HepG2 (cell line): Measurements from ENCODE around the gene SPATA33. TPM values are rescaled to one million over a fixed set of nuclear protein-coding genes. Genes with fewer than 3 reads are reported as not detected.

ENCODE experiments used
- CCAR2 ChIP-seq: fragments of 200-400 bp; formaldehyde crosslinking; optimal IDR thresholded peaks from 2 replicates; pipeline ENCODE3; 2018; ENCODE audit warnings: low read depth, mild to moderate bottlenecking, low read length, moderate library complexity
- ETV5 ChIP-seq: IDR thresholded peaks from 2 replicates; pipeline ENCODE4 v1.6.1; 2018; ENCODE audit warnings: missing biosample characterization, missing genetic modification reagents, inconsistent platforms, borderline replicate concordance
- FOXA1 ChIP-seq, 2 experiments: fragments of 450-650 bp in 1 of 2; sonication (generic) in 1 of 2; formaldehyde crosslinking in 1 of 2; IDR thresholded peaks; 2 replicates each; pipeline versions ENCODE4 v1.4.0 to v1.6.1; 2016 to 2020; ENCODE audit warnings: missing genetic modification reagents in 1 of 2
- MED13 ChIP-seq: sonication (generic); formaldehyde crosslinking; IDR thresholded peaks from 2 replicates; pipeline ENCODE4 v1.5.0; 2020; ENCODE audit warnings: missing genetic modification reagents
- MTF1 ChIP-seq: sonication (generic); formaldehyde crosslinking; IDR thresholded peaks from 2 replicates; pipeline ENCODE4 v1.5.0; 2020; ENCODE audit warnings: missing genetic modification reagents
- NR3C1 ChIP-seq: sonication (generic); formaldehyde crosslinking; IDR thresholded peaks from 2 replicates; pipeline ENCODE4 v1.4.0; 2020; ENCODE audit warnings: missing genetic modification reagents
- TCF7L2 ChIP-seq: IDR thresholded peaks from 2 replicates; pipeline ENCODE4 v1.6.1; 2011; ENCODE audit warnings: mild to moderate bottlenecking, low read depth, low read length, moderate library complexity
- TEAD2 ChIP-seq: sonication (generic); formaldehyde crosslinking; IDR thresholded peaks from 2 replicates; pipeline ENCODE4 v1.9.0; 2021; ENCODE audit warnings: missing genetic modification reagents
- ZFP36L2 ChIP-seq: sonication (generic); formaldehyde crosslinking; IDR thresholded peaks from 2 replicates; pipeline ENCODE4 v1.4.0; 2020; ENCODE audit warnings: missing genetic modification reagents
- ZNF224 ChIP-seq: sonication (generic); formaldehyde crosslinking; IDR thresholded peaks from 2 replicates; pipeline ENCODE4 v1.5.0; 2020; ENCODE audit warnings: mild to moderate bottlenecking, missing genetic modification reagents
- ZNF3 ChIP-seq: IDR thresholded peaks from 2 replicates; pipeline ENCODE4 v1.7.0; 2017; ENCODE audit warnings: inconsistent platforms
- ZNF543 ChIP-seq: sonication (generic); formaldehyde crosslinking; IDR thresholded peaks from 2 replicates; pipeline ENCODE4 v1.4.0; 2020; ENCODE audit warnings: mild to moderate bottlenecking, missing genetic modification reagents
- ZNF598 ChIP-seq: sonication (generic); formaldehyde crosslinking; IDR thresholded peaks from 2 replicates; pipeline ENCODE4 v1.5.1; 2020; ENCODE audit warnings: mild to moderate bottlenecking, missing genetic modification reagents, borderline replicate concordance
- ZNF747 ChIP-seq: sonication (generic); formaldehyde crosslinking; IDR thresholded peaks from 2 replicates; pipeline ENCODE4 v1.8.1; 2023; ENCODE audit warnings: missing genetic modification reagents, mild to moderate bottlenecking, borderline replicate concordance
- ZNF83 ChIP-seq: sonication (generic); formaldehyde crosslinking; IDR thresholded peaks from 2 replicates; pipeline ENCODE4 v1.4.0; 2020; ENCODE audit warnings: missing genetic modification reagents, mild to moderate bottlenecking, borderline replicate concordance
- ZSCAN30 ChIP-seq: sonication (generic); formaldehyde crosslinking; IDR thresholded peaks from 2 replicates; pipeline ENCODE4 v1.5.0; 2020; ENCODE audit warnings: mild to moderate bottlenecking, missing genetic modification reagents
- polyA plus RNA-seq, 8 experiments: library from polyadenylated mRNA; depleted of rRNA in 3 of 8; stranded (reverse) in 7 of 8; unstranded in 1 of 8; fragments of >200 nt; fragmentation: Illumina TruSeq in 4 of 8; extraction: Trizol in 4 of 8; gene quantifications; 2 replicates each; pipeline versions ENCODE4 v1.2.1 to v1.2.3, GENCODE V29; 2011 to 2016; ENCODE audit warnings: low read depth in 4 of 8, missing spikeins in 1 of 8, mixed read lengths in 1 of 8; ENCODE audit not compliant: insufficient read depth in 1 of 8
- total RNA-seq, 5 experiments: library from RNA; depleted of rRNA; stranded (reverse); fragments of >200 nt; fragmentation: Illumina TruSeq; extraction: Trizol; gene quantifications; 2 replicates each; pipeline ENCODE4 v1.2.3, GENCODE V29; 2016; ENCODE audit warnings: low read depth in 1 of 5
- TF ChIP-seq, protein P1 (sequence below): sonication (generic); formaldehyde crosslinking; IDR thresholded peaks from 2 replicates; pipeline ENCODE4 v1.5.0; 2020; ENCODE audit warnings: mild to moderate bottlenecking, missing genetic modification reagents, borderline replicate concordance
- TF ChIP-seq, protein P2 (sequence below): sonication (generic); formaldehyde crosslinking; IDR thresholded peaks from 2 replicates; pipeline ENCODE4 v1.4.0; 2020; ENCODE audit warnings: missing genetic modification reagents, borderline replicate concordance
- TF ChIP-seq, protein P3 (sequence below): sonication (generic); IDR thresholded peaks from 2 replicates; pipeline ENCODE4 v1.6.1; 2016; ENCODE audit warnings: low read depth, borderline replicate concordance
- TF ChIP-seq, protein P4 (sequence below): sonication (generic); formaldehyde crosslinking; IDR thresholded peaks from 2 replicates; pipeline ENCODE4 v1.9.0; 2021; ENCODE audit warnings: missing genetic modification reagents, mild to moderate bottlenecking, borderline replicate concordance

Gene SPATA33
- total and polyA plus RNA-seq, 2 of the 13 experiments (the other 11 are each of a cell fraction or from before 2014, with no cell fraction given), result 5.7 to 11.0 TPM

DNA sequence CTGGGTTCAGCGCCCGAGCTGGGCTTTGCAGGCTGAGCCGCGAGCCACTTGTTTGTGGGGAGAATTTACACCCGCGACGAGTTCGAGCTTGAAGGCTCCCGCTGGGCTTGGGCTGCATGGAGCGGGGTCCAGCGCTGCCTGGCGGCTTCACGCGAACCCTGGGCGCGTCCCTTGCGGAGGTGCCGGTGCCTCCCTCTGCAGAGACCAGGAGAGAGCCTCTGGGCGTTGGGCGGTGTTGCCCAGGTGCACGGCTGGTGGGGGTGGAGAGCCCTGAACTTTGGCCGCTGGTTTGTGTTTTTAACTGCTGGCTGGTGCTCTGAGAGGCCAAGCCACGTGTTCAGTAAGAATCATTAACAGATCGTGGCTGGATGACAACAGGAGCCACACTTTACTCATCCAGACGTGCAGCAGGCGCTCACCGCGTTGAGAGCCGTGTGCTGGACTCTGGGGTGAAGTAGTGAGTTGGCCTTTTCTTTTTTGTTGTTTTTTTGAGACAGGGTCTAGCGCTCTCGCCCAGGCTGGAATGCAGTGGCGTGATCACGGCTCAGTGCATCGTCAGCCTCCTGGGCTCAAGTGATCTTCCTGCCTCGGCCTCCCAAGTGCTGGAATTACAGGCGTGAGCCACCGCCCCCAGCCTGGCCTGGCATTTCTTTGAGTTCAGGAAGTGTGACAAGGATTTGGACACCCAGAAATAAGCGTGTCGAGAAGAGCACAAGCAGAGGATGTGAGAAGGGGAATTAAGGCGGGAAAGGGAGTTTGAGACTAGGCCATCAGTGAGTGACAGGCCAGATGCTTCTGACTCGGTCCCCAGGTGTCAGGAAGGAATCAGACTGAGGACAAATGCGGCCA lies 29.7 kb downstream of the SPATA33 start (continued):
- TF ChIP-seq NR3C1 (CRISPR knock-in tag), result no peak
- TF ChIP-seq ZNF598, result peak; percentile 99
- TF ChIP-seq, protein P1, sequence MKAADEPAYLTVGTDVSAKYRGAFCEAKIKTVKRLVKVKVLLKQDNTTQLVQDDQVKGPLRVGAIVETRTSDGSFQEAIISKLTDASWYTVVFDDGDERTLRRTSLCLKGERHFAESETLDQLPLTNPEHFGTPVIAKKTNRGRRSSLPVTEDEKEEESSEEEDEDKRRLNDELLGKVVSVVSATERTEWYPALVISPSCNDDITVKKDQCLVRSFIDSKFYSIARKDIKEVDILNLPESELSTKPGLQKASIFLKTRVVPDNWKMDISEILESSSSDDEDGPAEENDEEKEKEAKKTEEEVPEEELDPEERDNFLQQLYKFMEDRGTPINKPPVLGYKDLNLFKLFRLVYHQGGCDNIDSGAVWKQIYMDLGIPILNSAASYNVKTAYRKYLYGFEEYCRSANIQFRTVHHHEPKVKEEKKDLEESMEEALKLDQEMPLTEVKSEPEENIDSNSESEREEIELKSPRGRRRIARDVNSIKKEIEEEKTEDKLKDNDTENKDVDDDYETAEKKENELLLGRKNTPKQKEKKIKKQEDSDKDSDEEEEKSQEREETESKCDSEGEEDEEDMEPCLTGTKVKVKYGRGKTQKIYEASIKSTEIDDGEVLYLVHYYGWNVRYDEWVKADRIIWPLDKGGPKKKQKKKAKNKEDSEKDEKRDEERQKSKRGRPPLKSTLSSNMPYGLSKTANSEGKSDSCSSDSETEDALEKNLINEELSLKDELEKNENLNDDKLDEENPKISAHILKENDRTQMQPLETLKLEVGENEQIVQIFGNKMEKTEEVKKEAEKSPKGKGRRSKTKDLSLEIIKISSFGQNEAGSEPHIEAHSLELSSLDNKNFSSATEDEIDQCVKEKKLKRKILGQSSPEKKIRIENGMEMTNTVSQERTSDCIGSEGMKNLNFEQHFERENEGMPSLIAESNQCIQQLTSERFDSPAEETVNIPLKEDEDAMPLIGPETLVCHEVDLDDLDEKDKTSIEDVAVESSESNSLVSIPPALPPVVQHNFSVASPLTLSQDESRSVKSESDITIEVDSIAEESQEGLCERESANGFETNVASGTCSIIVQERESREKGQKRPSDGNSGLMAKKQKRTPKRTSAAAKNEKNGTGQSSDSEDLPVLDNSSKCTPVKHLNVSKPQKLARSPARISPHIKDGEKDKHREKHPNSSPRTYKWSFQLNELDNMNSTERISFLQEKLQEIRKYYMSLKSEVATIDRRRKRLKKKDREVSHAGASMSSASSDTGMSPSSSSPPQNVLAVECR (CRISPR knock-in tag), result peak; percentile 97
- TF ChIP-seq ETV5 (CRISPR knock-in tag), result peak; percentile 70
- TF ChIP-seq ZSCAN30 (CRISPR knock-in tag), result peak; percentile 91
- peak; percentile 99 for TF ChIP-seq ZNF747 (CRISPR knock-in tag)
- TF ChIP-seq, protein P2, sequence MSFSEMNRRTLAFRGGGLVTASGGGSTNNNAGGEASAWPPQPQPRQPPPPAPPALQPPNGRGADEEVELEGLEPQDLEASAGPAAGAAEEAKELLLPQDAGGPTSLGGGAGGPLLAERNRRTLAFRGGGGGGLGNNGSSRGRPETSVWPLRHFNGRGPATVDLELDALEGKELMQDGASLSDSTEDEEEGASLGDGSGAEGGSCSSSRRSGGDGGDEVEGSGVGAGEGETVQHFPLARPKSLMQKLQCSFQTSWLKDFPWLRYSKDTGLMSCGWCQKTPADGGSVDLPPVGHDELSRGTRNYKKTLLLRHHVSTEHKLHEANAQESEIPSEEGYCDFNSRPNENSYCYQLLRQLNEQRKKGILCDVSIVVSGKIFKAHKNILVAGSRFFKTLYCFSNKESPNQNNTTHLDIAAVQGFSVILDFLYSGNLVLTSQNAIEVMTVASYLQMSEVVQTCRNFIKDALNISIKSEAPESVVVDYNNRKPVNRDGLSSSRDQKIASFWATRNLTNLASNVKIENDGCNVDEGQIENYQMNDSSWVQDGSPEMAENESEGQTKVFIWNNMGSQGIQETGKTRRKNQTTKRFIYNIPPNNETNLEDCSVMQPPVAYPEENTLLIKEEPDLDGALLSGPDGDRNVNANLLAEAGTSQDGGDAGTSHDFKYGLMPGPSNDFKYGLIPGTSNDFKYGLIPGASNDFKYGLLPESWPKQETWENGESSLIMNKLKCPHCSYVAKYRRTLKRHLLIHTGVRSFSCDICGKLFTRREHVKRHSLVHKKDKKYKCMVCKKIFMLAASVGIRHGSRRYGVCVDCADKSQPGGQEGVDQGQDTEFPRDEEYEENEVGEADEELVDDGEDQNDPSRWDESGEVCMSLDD (CRISPR knock-in tag), result peak; percentile 85
- TF ChIP-seq FOXA1 (IDR thresholded peaks at IDR 0.05), result no peak
- TF ChIP-seq FOXA1 (CRISPR knock-in tag; IDR thresholded peaks at IDR 0.05), result peak; percentile 70
- TF ChIP-seq ZNF83, result no peak
- no peak for TF ChIP-seq CCAR2
- TF ChIP-seq ZNF543 (CRISPR knock-in tag), result peak; percentile 98
- TF ChIP-seq MTF1 (CRISPR knock-in tag), result peak; percentile 90; the same call in 1 of the 2 replicates
- no peak for TF ChIP-seq ZNF3
- peak; percentile 97 for TF ChIP-seq TEAD2 (CRISPR knock-in tag)
- TF ChIP-seq, protein P3, sequence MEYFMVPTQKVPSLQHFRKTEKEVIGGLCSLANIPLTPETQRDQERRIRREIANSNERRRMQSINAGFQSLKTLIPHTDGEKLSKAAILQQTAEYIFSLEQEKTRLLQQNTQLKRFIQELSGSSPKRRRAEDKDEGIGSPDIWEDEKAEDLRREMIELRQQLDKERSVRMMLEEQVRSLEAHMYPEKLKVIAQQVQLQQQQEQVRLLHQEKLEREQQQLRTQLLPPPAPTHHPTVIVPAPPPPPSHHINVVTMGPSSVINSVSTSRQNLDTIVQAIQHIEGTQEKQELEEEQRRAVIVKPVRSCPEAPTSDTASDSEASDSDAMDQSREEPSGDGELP, result peak; percentile 93
- TF ChIP-seq TCF7L2, result no peak
- peak; percentile 100 for TF ChIP-seq ZNF224 (CRISPR knock-in tag)
- TF ChIP-seq, protein P4, sequence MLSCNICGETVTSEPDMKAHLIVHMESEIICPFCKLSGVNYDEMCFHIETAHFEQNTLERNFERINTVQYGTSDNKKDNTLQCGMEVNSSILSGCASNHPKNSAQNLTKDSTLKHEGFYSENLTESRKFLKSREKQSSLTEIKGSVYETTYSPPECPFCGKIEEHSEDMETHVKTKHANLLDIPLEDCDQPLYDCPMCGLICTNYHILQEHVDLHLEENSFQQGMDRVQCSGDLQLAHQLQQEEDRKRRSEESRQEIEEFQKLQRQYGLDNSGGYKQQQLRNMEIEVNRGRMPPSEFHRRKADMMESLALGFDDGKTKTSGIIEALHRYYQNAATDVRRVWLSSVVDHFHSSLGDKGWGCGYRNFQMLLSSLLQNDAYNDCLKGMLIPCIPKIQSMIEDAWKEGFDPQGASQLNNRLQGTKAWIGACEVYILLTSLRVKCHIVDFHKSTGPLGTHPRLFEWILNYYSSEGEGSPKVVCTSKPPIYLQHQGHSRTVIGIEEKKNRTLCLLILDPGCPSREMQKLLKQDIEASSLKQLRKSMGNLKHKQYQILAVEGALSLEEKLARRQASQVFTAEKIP, result no peak
- 0 out of 2 replicates have a peak, but pooled peaks have one; percentile 40 for TF ChIP-seq ZFP36L2 (CRISPR knock-in tag)
- TF ChIP-seq MED13 (CRISPR knock-in tag), result peak; percentile 93
